ENCODE data around the gene MYBBP1A.

GRCh38 chr17:4547118-4547906, 7.9 kb downstream of the MYBBP1A start:
- TF ChIP-seq CTCF (IDR thresholded peaks at IDR 0.05; ENCODE audit: low read length) (no peak), EZH2 (optimal IDR thresholded peaks at IDR 0.05; ENCODE audit: low read depth, low read length) (no peak), EZH2phosphoT487 (IDR thresholded peaks at IDR 0.05; ENCODE audit: low read length) (no peak)

Measured in MM.1S (cell line).